GM21529 (cell line): ENCODE measurements around the gene GPR15LG.
A peak's percentile ranks its signal among the peaks of the same experiment; 100 is the strongest.

ENCODE experiments used
- ATAC-seq: cut with Tn5 transposase; IDR thresholded peaks from one replicate; pipeline ENCODE4 v1.9.1; 2021; ENCODE audit not compliant: unreplicated experiment

Gene GPR15LG

GRCh38 chr10:84193327-84193726, 19.7 kb downstream of the GPR15LG start:
- no peak for ATAC-seq

DNA sequence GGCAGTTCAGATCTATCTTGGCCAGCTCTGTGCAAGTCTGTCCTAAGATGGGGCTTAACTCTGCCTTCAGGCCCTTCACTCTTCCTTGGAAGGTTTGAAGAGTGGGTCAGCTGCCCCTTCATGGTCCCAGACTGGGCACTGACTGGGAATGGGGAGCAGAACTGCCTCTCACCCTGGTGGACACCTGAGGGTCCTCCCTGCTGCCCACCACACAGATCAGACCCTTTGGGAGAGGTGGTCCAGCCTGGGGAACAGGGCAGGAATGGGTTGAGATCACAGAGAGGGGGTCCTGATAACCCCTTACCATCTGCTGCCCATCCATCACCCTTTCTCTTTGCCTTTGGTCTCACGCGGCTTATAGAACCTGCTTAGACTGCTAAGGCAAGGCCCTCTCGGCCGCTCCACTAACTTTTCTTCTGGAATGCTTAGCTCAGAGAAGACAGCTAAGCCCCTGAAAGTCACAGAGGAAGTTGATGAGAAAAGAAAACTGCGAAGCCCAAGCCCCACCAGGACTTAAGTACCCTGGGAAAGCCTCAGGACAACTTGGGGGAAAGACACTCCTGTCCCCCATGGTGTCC, 20.3 kb downstream of the GPR15LG start:
- ATAC-seq: no peak

DNA sequence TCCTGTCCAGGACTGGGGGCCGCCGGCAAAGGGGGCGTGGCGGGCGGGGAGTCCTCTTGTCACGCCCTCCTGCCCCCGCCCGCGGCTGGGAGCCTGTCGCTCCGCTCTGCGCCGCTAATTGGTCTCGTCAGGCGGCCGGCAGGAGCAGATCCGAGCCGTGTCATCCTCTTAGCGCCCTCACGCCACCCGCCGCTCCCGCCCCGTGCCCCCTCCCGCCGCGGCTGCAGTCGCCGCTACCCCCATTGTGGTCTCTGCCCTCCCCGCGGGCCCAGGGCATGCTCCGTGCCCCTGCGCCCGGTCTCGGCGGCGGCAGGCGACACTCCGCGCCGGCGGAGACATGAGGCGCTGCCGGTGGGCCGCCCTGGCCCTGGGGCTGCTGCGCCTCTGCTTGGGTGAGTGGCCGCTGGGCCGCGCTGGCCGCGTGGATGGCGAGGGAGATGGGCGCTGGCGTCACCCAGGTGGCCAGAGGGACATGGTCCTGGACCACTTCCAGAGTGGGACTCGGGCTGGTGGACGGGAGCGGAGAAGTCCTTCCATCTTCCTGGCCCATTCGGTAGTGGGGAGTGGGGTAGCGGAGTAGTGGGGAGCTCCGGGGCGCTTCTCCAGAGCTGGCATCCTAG, 20.9 kb downstream of the GPR15LG start, which contains the start of gene CDHR1:
Gene CDHR1, plus strand, starts transcription at position 114 of the 620 bp plus-strand sequence. Its CDS starts 224 bp downstream, at position 338.
- peak; percentile 84 for ATAC-seq

DNA sequence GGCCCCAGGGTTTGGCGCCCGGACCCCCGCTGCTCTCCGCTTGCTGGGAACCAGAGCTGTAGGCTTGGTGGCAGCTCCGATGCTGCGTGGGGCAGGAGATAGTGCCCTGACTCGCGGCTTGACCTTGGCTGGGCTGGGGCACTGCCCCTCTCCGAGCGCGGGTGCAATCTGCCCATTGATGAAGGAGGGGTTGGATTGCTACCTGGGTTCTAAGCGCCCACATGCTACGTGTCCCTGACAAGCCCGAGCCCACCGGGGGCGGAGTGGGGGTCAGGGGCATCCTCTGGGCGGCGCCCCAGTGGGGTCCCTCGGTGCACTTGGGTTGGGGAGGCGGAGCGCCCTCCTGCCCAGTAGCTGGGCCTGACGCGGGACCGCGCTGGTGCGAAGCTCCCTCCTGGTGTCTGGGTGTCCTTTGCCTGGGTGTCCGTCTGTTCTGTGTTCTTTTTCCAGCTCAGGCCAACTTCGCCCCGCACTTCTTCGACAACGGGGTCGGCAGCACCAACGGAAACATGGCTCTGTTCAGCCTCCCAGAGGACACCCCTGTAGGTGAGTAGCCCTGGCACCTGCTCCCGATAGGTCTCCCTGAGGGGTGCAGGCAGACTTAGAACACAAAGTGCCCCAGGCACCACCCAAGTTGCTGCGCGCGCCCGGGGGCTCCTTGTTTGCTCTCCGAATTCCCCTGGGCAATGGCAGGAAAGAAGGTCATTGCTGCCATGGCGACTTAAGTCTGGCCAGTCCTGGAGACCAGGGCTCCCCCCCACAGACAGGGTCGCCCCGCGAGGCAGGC, 21.6 kb downstream of the GPR15LG start:
- ATAC-seq: no peak

GRCh38 chr10:84196083-84196482, 22.5 kb downstream of the GPR15LG start:
- no peak for ATAC-seq

DNA sequence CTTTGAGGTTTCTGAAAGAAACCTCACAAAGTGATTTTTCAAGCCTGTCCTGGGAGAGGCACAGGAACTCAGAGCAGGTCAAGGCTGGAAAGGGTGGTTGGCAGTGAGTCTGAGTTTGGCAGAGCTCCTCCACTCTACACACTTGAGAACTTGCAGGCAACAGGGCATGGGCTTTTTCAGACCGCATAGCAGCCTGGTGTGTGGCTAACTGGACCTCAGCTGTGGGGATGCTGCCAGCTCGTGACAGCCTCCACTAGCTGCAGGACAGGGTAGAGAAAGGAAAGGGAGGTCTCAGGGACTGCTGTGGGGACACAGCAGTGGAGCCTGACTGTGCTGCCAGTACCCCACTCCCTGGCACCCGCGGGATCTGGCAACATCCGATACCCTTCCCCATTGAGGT, 23.3 kb downstream of the GPR15LG start:
- ATAC-seq: no peak

GRCh38 chr10:84197643-84198042, 24.0 kb downstream of the GPR15LG start:
- ATAC-seq: no peak

DNA sequence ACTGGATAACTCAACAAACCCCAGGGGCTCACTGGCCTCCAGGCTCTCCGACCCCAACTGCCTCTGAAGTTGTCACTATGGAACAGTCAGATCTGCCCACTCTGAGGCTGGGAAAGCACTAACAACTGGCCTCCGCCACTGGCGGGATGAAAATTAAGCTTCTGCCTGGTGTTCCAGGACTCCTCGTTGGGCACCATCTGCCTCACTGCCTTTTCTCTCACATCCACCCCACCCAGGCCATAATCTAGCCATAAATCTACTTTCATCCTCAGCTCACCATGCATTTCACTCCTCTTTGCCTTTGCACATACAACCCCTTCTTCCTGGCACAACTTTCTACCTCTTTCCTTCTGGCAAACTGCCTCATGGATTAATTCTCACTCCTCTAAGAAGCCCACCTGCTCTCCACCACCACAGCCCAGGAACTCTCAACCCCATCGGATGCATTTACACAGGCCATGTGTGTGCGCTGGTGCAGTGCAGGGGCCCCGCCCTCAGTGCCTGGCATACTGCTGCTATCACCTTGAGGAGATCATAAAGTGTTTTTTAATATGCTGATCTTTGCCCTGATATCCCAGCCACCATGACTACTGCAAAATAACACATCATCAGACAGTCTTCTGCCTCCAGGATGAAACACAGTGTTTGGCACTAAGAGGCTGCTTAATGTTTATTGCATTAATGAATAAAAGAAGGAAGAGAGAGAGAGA, 24.8 kb downstream of the GPR15LG start:
- ATAC-seq: no peak

GRCh38 chr10:84200537-84201243, 27.1 kb downstream of the GPR15LG start:
- no peak for ATAC-seq

DNA sequence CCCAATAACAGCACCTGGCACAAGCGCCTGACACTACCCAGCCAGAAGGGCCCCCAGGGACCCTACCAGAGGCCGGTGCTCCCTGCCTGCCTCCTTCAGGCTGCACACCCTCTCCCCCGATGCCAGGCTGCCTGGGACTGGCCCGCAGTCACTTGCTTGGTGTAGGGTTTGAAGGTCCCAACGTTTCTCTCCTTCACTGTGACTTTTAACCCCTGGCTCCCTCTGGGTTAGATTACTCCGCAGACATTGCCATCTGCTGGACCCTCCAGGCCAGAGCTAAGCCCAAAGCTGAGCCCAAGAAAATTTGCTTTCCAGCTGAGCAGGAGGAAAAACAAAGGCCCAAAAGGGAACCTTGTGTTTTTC, 27.6 kb downstream of the GPR15LG start:
- ATAC-seq: no peak

DNA sequence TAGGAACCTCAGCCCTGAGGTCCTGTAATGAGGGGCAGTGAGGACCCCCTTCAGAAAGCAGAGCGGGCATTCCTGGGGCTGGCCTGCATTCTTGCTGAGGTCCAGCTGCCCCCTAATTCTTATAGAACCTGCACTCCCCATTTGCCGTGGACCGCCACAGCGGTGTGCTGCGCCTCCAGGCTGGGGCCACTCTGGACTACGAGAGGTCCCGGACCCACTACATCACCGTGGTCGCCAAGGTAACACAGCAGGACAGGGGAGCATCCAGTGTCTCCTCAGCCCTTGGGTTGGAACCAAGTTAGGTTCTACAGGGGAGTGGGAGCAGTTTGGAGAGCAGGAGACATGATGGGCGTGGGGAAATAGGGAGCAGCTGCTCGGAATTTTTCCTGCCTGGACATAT, 28.1 kb downstream of the GPR15LG start:
- no peak for ATAC-seq

DNA sequence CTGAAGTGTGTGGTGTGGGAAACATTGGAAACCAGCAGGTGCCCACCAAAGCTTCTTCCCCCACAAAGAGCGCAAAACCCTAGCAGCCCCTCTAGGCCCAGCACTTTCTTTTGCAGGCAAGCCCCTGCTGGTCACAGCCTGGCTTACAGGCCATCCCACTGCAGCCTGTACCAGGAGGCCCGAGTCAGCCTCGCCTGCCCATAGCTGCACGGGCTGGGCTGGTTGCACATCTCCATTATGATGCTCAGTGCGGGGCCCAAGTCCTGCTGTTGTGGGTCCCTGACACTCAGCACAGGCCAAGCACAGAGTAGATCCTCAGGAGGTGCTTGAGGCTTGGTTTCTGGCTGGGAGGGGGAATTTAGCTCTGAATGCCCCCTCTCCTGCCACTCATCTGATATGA, 28.7 kb downstream of the GPR15LG start:
- ATAC-seq: no peak

DNA sequence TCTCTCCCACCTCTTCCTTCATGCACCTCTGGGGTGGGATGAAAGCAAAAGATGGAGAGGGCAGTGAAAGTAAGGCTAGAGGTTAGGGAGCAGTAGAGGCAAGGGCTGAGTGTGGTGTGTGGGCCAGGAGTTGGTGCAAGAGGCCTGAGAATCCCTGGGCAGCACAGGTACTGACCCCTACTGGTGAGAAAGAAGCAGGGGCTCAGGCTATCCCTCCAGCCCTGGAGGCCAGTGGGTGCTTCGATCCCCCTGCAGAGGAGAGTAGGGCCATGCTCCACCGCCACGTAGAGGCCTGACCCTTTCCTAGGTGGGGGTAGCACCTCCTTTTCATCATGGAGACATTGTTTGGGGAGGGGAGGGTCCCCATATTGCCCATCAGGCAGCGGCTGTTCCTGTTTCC, 30.5 kb downstream of the GPR15LG start:
- peak; percentile 72 for ATAC-seq

DNA sequence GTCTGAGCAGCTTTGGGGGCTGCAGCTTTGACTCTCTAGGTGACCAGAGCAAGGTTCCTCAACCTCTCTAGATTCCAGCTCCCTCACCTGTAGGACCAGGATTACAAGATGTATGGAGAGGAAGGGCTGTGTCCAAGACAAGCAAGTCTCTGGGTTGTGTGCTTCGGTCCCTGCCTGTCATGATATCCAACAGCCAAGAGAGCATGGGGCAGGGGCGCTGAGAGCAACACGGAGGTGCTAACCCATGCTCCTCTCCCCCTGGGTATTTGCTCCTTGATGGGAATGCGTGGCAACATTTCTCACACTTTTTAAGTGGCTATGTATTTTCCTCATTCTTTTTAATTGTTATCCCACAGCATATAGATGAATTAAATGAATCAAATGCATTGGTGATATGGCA, 31.0 kb downstream of the GPR15LG start:
- no peak for ATAC-seq

DNA sequence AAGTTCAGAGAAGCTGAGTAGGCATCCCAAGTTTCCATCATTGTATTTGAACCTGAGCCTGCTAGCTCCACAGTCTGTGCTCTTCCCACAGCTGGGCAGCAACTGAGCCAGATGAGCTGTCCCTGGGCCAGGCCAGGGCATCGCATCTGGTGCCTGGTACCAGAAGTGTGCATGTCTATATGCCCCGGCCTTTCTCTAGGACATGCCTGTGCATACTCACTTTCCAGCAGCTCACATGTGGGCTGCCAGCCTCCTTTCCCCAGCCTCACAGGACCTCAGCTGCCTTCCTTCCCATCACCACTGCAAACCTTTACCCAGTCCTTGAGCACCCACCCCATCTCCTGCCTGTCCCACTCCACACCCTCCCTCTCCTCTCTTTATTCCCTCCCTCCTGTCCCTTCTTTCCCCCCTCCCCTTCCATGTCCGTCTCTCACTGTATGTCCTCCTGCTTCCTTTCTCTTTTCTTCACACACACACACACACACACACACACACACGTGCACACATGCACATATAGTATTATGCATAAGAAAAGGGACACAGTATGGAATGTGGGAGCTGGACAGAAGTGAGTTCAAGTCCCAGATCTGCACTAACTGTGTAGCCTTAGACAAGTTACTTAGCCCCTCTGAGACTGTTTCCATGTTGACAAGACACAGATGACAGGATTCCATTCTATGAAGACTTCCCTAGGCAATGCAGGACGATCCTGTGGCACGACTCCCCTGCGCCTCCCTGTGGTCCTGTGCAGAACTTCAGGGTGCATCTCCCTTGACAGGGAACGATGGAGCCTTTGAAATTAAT, 31.6 kb downstream of the GPR15LG start:
- peak; percentile 80 for ATAC-seq

- no peak for ATAC-seq
These were observed 32.4 kb downstream of the GPR15LG start for GRCh38 chr10:84205853-84206525.

DNA sequence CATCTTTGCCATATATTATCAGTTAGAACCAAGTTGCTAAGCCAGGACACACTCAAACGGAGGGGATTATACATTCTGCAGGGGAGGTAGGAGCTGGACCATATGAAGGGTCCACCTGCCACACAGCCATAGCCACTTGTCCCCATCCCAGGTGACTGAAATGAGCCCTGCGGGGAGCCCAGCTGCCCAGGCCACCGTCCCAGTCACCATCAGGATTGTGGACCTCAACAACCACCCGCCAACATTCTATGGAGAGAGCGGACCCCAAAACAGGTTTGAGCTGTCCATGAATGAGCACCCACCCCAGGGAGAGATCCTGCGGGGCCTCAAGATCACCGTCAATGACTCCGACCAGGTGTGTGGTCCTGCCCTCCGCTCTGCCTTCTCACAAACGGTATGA, 34.4 kb downstream of the GPR15LG start:
- ATAC-seq: no peak

DNA sequence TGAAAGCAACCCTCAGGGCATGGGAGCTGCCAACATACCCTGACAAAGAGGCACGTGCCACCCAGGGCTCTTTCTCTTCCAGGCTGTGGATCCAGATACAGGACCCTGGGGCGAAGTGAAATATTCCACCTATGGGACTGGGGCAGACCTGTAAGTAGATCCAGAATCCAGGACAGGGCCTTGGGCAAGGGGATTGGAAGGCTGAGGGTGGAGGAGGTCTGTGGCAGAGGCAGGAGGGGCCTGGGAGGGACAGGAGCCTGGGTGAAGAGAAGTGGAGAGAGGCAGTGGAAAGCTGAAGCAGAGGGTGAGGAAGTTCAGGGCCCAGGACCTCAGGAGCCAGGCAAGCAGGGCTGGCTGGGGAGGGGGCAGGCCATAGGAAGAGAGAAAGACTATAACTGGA, 38.0 kb downstream of the GPR15LG start:
- no peak for ATAC-seq

DNA sequence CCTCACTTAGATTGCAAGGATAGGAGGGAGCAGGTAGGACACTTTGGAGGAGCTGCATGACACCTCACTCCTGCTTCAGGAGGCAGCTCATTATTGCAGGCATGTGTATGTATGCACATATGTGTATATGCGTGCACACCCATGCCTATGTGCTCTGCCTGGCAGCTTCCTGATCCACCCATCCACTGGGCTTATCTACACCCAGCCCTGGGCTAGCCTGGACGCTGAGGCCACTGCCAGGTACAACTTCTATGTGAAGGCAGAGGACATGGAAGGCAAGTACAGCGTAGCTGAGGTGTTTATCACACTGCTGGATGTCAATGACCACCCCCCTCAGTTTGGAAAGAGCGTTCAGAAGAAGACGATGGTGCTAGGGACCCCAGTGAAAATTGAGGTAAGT, 38.4 kb downstream of the GPR15LG start:
- no peak for ATAC-seq

- no peak for ATAC-seq
These were observed 39.5 kb downstream of the GPR15LG start for GRCh38 chr10:84213076-84213475.
